ENCODE results near the gene PIERCE2.
"Not testable (repeated sequence)": the region's sequence is repeated elsewhere in the genome, so short reads cannot be mapped to it uniquely, and the experiment has no call there.

DNA sequence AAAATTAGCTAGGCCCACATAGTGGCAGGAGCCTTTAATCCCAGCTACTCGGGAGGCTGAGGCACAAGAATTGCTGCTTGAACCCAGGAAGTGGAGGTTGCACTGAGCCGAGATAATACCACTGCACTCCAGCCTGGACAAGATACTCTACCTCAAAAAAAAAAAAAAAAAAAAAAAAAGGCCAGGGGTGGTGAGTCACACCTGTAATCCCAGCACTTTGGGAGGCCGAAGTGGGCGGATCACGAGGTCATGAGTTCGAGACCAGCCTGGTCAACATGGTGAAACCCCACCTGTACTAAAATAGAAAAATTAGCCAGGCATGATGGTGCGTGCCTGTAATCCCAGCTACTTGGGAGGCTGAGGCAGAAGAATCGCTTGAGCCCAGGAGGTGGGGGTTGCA lies 8.2 kb upstream of the PIERCE2 start:
- TF ChIP-seq, protein P1, sequence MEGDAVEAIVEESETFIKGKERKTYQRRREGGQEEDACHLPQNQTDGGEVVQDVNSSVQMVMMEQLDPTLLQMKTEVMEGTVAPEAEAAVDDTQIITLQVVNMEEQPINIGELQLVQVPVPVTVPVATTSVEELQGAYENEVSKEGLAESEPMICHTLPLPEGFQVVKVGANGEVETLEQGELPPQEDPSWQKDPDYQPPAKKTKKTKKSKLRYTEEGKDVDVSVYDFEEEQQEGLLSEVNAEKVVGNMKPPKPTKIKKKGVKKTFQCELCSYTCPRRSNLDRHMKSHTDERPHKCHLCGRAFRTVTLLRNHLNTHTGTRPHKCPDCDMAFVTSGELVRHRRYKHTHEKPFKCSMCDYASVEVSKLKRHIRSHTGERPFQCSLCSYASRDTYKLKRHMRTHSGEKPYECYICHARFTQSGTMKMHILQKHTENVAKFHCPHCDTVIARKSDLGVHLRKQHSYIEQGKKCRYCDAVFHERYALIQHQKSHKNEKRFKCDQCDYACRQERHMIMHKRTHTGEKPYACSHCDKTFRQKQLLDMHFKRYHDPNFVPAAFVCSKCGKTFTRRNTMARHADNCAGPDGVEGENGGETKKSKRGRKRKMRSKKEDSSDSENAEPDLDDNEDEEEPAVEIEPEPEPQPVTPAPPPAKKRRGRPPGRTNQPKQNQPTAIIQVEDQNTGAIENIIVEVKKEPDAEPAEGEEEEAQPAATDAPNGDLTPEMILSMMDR (IDR thresholded peaks at IDR 0.05; ENCODE audit: borderline replicate concordance, extremely low read depth, low read length, poor library complexity, severe bottlenecking), result not testable (repeated sequence)
- not testable (repeated sequence) for TF ChIP-seq EZH2 (IDR thresholded peaks at IDR 0.05; ENCODE audit: borderline replicate concordance, low read depth, low read length, severe bottlenecking)

Measured in DND-41 (cell line).